Measurements from ENCODE around the gene LRRFIP1.

DNA sequence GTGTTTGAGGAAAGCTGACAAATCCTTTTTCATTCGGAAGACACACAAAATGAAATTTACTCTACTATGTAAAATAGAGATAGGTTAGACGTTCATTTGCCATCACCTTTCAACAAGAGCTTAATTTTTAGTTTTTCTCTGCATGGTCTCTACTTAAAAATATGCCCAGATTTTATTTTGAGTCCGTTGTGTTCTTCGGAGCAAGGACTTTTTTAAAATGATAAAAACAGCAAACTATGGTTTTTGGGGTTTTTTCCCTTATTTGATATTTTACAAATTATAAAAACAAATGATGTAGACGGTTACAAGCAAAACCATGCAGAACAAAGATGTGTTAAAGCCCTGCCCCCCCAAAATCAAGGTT, 117.8 kb downstream of the LRRFIP1 start:
- TF ChIP-seq CTCF (IDR thresholded peaks at IDR 0.05), result no peak
- no peak for TF ChIP-seq EP300 (IDR thresholded peaks at IDR 0.05)
- TF ChIP-seq POLR2A (IDR thresholded peaks at IDR 0.05), result no peak
